ENCODE measurements around the gene GPR32.
A peak's percentile ranks its signal among the peaks of the same experiment; 100 is the strongest.
"Not testable (repeated sequence)": the region's sequence is repeated elsewhere in the genome, so short reads cannot be mapped to it uniquely, and the experiment has no call there.

GPR32 gene

DNA sequence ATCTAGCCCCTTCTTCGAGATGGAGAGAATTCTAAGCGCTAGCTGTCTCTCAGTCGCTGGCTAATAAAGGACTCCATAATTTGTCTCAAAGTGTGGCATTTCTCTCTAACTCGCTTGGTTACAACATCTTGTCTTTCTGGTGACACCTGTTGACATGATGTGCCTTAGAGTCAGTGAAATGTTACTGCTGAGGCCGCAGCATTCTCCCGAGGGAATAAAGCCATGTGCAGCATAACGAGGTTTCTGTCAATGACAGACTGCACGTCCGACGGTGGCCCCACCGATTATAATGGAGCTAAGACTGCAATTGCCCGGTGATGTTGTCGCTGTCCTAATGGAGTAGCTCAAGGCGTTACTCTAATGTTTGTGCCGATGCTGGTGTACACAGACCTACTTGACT lies 20.3 kb upstream of the GPR32 start:
- no peak for DNase-seq

DNA sequence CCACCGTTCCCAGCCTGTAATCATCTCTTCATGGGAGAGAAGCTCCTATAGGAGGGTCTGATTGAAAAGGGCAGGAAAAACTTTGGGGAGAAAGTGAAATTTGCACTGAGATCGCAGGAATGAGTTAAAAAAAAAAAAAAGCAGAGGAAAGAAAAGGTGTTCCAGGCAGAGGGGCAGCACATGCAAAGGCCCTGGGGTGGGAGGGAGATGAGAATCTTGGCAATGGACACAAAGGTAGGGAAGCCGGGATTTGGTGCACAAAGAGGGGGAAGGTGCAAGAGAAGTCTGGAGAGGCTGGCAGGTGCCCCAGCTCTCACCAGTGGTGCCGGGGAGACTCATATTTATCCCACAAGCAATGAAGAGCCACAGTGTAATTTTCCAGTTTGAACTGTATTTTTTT lies 16.4 kb upstream of the GPR32 start:
- no peak for DNase-seq

DNA sequence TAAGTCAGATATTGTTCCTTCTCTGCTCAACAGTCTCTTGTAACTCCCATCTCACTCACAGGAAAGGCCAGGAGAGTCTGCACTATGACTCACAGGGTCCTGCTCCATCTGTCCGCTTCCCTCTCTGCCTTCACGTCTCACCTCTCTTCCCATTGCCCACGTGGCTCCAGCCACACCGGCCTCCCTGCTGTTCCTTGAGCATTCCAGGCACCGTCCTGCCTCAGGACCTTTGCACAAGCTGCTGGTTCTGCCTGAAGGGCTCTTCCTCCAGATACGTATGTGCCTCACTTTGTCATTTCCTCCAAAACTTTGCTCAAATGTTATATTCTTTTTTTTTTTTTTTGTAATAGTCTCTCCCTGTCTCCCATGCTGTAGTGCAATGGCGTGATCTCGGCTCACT lies 14.0 kb upstream of the GPR32 start:
- DNase-seq, result not testable (repeated sequence)

DNA sequence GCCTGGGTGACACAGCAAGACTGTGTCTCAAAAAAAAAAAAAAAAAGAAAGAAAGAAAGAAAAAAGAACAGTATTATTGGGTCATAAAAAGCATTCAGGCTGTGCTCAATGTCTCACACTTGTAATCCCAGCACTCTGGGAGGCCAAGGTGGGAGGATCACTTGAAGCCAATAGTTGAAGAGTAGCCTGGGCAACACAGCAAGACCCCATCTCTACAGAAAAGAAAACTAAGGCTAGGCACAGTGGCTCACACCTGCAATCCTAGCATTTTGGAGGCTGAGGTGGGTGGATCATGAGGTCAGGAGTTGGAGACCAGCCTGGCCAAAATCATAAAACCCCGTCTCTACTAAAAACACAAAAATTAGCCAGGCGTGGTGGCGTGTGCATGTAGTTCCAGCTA lies 12.6 kb upstream of the GPR32 start:
- DNase-seq, result not testable (repeated sequence)

DNA sequence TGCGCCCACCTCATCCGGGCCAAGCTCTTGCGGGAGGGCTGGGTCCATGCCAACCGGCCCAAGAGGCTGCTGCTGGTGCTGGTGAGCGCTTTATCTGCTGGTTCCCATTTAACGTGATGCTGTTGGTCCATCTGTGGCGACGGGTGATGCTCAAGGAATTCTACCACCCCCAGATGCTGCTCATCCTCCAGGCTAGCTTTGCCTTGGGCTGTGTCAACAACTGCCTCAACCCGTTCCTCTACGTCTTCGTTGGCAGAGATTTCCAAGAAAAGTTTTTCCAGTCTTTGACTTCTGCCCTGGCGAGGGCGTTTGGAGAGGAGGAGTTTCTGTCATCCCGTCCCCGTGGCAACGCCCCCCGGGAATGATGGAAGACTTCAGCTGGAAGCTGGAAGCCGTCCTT lies 11.2 kb upstream of the GPR32 start:
- not testable (repeated sequence) for DNase-seq

DNA sequence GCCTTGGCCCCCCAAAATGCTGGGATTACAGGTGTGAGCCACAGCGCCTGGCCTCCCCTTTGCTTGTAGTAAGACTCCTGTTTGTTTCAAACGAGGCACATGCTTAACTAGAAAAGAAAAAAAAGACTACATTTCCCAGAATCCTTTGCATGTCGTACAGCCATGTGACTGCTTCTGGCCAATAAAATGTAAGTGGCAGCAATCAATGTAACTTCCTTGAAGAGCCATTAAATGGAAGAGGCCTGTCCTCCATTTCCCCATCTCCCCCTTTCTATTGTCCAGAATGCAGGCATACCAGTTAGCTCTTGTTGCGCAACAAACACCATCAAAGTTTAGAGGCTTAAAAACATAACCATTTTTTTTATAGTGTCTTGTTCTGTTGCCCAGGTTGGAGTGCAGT lies 10.4 kb upstream of the GPR32 start:
- peak; percentile 42 for DNase-seq

DNA sequence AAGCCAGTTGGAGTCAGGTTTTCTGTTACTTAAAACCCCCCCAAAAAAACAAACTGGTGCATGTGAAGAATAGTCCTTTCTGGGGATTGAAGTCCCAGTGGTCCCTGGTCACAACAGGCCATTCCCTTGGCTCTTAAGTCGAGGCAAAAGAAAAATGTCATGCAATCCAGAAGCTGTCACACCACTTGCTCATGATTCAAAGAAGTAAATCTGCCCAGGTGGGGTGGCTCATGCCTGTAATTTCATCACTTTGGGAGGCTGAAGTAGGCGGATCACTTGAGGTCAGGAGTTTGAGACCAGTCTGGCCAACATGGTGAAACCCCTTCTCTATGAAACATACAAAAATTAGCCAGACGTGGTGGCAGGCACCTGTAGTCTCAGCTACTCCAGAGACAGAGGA lies 8.8 kb upstream of the GPR32 start:
- not testable (repeated sequence) for DNase-seq

DNA sequence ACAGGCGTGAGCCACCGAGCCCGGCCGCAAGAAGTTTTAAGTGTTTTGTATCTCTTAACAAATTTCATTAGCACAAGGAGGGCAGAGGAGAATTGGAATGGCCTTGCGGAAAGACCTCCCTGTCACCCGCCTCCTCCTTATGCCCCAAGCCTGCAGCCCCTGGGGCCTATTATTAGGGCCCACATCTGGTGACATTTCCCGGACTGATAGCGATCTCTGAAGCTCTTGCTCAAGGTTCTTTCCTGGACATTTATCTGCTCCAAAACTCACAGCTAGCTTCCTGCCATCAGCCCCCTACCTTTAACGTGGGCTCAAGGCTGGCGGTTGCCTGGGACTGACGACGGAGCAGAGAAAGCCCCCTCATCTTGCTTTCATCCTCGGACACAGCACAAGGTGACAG lies 6.7 kb upstream of the GPR32 start:
- DNase-seq, result not testable (repeated sequence)

DNA sequence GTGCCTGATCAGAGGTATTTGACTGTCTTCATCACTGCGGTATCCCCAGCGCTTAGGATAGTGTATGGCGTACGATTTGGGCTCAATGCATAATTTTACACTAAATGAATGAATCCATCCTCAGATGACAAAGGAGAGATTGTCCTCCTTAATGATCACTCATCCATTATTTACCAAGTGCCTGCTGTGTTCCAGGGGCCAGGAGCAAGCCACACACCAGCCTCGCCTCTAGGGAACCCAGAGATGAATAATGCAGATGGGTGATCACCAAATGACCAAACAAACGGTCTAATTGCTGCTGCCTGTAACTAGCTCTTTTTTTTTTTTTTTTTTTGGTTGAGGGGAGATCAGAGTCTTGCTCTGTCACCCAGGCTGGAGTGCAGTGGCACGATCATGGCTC lies 5.9 kb upstream of the GPR32 start:
- DNase-seq, result no peak

DNA sequence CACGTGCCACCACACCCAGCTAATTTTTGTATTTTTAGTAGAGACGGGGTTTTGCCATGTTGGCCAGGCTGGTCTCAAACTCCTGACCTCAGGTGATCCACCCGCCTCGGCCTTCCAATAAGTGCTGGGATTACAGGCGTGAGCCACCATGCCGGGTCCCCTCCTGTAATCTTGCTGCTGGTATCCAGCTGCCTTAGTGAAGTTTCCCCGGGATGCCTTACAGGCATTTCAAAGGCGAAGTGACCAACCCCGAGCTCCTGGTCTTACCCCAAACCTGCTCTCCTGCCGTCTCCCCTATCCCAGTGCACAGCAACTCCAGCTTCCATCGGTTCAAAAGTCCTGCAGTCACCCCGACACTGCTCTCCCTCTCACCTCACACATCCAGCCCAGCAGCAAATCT lies 3.5 kb upstream of the GPR32 start:
- DNase-seq, result not testable (repeated sequence)

DNA sequence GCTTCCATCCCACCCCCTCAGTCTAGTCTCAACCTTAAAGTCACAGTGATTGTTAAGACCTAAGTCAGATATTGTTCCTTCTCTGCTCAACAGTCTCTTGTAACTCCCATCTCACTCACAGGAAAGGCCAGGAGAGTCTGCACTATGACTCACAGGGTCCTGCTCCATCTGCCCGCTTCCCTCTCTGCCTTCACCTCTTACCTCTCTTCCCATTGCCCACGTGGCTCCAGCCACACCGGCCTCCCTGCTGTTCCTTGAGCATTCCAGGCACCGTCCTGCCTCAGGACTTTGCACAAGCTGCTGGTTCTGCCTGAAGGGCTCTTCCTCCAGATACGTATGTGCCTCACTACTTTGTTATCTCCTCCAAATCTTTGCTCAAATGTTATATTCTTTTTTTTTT lies 3.0 kb upstream of the GPR32 start:
- not testable (repeated sequence) for DNase-seq

DNA sequence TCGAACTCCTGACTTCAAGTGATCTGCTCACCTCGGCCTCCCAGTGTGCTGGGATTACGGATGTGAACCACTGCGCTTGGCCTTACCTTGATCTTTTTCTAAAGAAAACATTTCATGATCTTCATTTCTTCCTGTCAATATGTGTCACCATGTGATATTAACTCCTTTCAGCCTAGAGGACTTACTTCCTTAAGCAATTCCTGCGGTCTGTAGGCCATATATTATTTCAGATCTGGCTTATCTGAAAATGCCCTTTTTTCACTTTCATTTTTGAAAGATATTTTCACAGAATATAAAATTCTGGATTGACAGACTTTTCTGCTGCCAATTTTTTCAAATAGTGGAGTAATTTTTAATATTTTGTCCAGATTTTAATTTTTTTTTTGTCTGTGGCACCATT lies 2.0 kb upstream of the GPR32 start:
- DNase-seq, result no peak

DNA sequence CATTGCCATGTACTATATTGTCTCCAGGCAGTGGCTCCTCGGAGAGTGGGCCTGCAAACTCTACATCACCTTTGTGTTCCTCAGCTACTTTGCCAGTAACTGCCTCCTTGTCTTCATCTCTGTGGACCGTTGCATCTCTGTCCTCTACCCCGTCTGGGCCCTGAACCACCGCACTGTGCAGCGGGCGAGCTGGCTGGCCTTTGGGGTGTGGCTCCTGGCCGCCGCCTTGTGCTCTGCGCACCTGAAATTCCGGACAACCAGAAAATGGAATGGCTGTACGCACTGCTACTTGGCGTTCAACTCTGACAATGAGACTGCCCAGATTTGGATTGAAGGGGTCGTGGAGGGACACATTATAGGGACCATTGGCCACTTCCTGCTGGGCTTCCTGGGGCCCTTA lies 624 bp downstream of the GPR32 start:
- DNase-seq, result no peak

DNA sequence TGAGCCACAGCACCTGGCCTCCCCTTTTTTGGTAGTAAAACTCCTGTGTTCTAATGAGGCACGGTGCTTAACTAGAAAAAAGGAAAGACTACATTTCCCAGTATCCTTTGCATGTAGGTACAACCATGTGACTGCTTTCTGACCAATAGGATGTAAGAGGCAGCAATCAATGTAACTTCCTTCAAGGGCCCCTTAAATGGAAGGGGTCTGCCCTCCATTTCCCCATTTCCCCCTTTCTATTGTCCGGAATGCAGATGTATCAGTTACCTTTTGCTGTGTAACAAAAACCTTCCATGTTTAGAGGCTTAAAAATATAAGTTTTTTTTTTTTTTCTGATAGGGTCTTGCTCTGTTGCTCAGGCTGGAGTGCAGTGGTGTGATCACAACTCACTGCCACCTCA lies 2.2 kb downstream of the GPR32 start:
- peak; percentile 37 for DNase-seq

DNA sequence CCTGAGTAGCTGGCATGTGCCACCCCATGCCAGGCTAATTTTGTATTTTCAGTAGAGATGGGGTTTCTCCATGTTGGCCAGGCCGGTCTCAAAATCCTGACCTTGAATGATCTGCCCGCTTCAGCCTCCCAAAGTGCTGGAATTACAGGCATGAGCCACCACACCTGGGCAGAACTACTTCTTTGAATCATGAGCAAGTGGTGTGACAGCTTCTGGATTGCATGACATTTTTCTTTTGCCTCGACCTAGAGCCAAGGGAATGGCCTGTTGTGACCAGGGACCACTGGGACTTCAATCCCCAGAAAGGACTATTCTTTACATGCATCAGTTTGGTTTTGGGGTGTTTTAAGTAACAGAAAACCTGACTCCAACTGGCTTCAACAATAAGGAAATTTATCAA lies 2.6 kb downstream of the GPR32 start:
- not testable (repeated sequence) for DNase-seq

DNA sequence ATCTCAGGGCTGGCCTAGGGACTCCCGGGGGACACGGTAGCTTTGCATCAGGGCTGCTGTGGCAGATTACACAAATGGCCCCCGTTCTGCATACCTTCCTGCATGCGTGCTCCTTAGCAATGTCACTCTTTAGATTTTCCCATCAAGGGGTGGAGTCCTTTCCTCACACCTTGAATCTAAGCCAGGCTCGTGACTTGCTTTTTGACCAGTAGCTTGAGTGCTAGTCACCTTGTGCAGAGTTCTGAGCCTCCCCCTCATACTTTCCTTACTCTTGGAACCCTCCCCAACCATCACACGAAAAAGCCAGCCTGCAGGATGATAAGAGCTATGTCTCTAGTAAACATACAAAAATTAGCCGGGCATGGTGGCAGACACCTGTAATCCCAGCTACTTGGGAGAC lies 3.2 kb downstream of the GPR32 start:
- not testable (repeated sequence) for DNase-seq

DNA sequence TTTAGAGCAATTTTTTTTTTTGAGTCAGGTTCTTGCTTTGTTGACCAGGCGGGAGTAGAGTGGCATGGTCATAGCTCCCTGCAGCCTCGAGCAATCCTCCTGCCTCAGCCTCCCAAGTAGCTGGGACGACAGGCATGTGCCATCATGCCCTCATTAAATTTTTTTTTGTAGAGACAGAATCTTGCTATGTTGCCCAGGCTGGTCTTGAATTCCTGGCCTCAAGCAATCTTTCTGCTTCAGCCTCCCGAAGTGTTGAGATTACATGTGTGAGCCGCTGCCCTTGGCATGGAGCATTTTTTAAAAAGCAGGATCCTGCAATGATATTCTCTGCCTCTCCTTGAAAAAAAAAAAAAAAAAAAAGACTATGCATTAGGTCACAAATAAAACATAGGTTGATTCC lies 5.9 kb downstream of the GPR32 start:
- no peak for DNase-seq

DNA sequence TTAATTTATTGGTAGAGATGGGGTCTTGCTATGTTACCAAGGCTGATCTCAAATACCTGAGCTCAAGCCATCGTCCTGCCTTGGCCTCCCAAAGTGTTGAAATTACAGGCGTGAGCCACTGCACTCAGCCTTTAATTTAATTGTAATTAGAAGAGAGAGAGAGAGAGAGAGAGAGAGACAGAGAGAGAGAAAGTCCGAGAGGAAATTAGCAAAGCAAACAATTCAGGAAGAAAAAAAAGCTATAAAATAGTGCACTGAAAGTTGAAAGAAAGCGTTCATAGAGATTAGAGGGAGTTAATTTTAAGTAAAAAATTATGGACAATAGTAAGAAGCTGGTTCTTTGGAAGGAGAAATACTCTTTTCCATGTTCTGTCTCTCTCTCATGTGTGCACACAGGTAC lies 7.0 kb downstream of the GPR32 start:
- no peak for DNase-seq

DNA sequence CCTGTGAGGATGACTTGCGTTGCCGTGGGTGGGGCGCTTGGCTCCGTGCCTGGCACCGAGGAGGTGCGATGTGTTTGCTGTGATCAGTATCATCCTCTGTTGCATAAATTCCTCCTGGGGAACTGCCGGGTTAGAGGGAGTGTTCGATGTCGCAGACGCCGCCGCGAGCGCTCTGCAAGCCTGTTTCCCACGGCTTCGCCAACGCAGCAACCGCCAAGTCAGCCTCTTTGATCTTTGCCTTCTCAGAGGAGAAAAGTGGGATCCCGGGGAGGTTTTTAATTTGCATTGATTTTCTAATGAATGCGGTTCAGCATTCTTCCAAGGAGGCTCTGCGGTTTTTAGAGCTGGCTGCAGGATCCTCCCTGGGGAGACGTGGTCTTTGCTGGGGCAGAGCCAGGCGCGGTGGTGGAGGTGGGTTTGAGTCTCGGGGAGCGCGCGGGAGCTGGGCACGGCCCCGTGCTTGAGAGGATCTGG lies 7.6 kb downstream of the GPR32 start:
- DNase-seq, result no peak

DNA sequence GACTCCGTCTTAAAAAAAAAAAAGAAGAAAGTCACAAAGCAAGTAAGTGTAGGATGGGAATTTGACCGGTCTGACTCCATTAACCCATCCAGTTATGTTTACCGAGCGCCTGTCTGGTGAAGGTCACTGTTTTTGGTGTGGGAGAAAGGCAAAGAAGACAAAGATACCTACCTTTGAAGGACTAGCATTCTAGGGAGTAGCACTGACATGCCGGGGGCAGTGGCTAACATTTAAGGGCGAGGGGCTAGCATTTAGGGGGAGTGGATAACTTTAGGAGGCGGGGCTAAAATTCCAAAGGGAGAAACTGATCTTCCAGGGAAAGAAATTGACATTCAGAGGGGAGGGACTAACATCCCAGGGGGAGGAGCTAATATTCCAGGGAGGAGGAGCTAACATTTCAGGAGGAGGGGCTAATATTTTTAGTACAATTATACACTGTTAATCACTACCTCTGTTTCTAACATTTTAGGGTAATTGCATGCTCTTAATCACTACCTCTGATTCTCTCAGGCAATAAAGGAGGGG lies 8.7 kb downstream of the GPR32 start:
- DNase-seq, result no peak

DNA sequence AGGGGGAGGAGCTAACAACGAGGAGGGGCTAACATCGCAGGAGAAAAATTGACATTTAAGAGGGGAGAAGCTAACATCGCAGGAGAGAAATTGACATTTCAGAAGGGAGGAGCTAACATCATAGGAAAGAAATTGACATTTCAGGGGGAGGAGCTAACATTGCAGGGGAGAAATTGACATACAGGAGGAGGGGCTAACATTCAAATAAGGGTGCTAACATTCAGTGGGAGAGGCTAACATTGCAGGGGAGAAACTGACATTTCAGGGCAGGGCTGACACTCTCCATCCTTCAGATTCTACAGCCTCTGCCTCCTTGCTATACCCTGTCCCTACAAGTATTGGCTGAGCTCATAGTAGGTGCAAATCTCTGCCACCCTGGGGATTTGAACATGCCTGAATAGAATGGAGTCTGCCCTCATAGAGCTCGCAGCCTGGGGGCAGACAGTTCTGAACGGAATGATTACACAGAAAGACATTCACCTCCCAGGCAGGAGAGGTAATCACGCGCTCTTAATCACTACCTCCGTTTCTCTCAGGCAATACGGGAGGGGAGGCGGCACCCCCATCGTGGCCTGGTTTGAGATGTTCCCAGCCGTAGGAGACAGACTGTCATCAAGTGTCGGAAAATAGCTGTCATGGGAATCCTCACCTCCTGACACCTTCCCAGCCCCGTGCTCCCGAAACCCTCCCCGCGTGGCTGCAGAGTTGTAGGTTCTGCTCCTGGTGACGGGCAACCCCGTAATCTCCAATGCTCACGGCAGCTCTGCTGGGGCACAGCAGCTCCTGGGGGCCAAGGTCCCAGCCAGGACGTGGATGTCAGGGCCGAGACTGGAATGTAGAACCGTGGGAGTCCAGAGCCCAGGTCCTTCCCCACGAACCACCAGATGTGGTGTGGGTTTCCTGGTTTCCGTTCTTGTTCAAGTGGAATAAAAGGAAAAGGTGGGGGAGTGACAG lies 9.5 kb downstream of the GPR32 start:
- no peak for DNase-seq

DNA sequence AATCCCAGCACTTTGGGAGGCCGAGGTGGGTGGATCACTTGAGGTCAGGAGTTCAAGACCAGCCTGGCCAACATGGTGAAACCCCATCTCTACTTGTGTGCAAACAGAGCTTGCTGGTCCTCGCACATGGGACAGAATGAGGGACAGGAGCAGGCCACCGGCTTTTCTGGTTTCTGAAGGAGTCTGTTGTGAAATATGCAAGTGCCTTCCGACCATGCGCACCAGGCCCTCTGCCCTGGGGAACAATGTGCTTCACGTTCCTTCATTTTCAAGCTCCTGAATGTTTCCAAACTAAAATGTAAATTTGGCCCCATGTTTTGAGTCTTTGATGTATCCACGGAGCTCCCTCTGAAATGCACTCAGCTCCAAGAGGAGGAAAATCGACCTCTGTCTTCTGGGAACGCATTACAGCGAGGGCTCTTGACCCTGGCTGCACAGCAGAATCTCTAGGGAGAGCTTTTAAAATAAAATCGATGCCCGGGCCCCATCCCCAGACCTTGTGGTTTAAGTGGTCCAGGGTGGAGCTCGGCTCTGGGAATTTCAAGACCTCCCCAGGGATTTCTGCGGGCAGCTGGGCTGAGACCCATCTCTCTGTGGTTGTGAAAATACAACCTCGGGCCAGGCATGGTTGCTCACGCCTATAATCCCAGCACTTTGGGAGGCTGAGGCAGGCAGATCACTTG lies 10.6 kb downstream of the GPR32 start:
- no peak for DNase-seq

DNA sequence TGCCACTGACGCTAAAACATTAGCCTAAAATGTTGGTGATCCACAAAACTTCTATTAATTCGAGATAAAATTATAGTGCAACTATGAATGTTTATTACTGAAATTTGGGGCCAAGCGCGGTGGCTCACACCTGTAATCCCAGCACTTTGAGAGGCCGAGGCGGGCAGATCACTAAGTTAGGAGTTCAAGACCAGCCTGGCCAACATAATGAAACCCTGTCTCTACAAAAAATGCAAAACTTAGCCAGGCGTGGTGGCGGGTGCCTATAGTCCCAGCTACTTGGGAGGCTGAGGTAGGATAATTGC lies 13.5 kb downstream of the GPR32 start:
- DNase-seq, result not testable (repeated sequence)

DNA sequence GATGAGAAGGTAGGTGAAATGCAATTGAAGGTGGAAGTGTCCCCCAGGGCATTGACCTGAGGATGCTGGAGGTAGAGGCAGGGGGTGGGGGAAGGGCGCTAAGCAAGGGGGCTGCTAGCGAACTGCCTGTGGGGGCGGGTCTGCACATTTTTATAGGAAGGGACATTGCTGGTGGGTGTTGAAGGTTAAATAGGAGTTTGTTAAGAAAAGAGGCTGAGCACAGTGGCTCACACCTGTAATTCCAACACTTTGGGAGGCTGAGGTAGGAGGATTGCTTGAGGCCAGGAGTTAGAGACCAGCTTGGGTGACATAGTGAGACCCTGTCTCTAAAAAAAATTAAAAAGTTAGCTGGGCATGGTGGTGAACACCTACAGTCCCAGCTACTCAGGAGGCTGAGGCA lies 14.4 kb downstream of the GPR32 start:
- DNase-seq, result no peak

All from activated CD4-positive, alpha-beta T cell treated with anti-CD3 and anti-CD28 coated beads, Interleukin-2, amount 50 U/mL, for 16 hours (primary cell).